Measurements from ENCODE around the gene COL28A1. TPM values are rescaled to one million over a fixed set of nuclear protein-coding genes. Genes with fewer than 3 reads are reported as not detected.

Gene COL28A1
- total RNA-seq, result not detected in 2 replicates

- intact Hi-C loops (cut with micrococcal nuclease), result no loop called here
Measured at GRCh38 chr7:7535691-7536090, at the start of gene COL28A1. Gene COL28A1, minus strand, starts transcription at chr7:7535873. Its CDS starts 2,998 bp downstream, at chr7:7532875.

- intact Hi-C loops (cut with micrococcal nuclease), result no loop called here
Measured at GRCh38 chr7:7584653-7585052, 49.0 kb upstream of the COL28A1 start.

DNA sequence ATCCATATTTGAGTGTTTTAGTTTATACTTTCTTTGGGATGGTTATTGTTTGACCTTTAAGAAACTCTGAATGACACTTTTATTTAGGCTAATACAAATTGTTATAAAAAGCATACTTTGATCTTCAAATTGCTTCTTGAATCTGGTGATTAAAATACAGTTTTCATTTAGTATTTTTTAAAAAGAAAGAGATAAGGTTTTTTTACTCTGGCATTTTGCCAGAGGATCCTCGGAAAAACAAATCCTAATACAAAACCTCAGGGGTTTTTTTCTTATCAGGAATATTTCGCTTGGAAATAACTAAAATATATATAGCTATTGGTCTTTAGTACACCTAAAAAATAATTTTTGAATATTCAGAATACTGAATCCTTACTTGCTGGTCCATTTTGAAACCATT lies 48.1 kb upstream of the COL28A1 start:
- intact Hi-C loops (cut with micrococcal nuclease), result no loop called here

GRCh38 chr7:7582596-7582995 lies 46.9 kb upstream of the COL28A1 start:
- intact Hi-C loops (cut with micrococcal nuclease), result no loop called here

GRCh38 chr7:7581531-7582179 lies 46.0 kb upstream of the COL28A1 start:
- intact Hi-C loops (cut with micrococcal nuclease), result no loop called here

DNA sequence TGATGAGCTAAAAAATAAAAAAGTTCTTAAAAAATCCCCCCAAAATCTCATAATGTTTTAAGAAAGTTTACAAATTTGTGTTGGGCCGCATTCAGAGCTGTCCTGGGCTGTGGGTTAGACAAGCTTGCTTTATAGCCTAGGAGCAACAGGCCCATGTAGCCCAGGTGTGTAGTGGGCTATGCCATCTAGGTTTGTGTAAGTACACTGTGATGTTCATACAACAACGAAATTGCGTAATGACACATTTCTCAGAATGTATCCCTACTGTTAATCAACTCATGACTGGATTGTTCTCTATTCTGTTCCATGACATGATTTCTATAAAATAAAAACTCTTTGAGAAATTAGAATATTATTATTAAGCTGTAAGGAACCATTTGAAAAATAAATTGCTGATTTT lies 44.0 kb upstream of the COL28A1 start:
- intact Hi-C loops (cut with micrococcal nuclease), result no loop called here

GRCh38 chr7:7577888-7578287 lies 42.2 kb upstream of the COL28A1 start:
- intact Hi-C loops (cut with micrococcal nuclease), result no loop called here

GRCh38 chr7:7576344-7576743 lies 40.7 kb upstream of the COL28A1 start:
- intact Hi-C loops (cut with micrococcal nuclease), result no loop called here

DNA sequence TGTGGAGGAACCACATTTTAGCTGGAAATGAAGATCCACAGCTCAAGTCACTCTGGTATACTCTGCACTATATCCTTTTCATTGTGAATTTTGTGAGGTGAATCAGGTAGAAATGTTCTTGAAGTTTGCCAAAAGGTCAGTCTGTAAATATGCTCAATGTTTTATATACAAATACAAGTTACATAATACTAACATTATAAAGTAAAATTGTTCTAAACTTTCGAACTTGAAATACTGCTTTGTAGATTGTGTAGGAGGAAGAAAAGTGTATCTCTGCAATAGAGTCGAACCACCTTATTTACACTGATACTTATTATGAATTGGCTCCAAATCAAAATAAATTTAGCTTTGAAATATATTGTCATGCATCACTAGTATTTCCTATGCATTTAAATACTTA lies 38.0 kb upstream of the COL28A1 start:
- intact Hi-C loops (cut with micrococcal nuclease), result no loop called here

GRCh38 chr7:7570584-7570983 lies 34.9 kb upstream of the COL28A1 start:
- intact Hi-C loops (cut with micrococcal nuclease), result no loop called here

GRCh38 chr7:7569615-7570014 lies 33.9 kb upstream of the COL28A1 start:
- intact Hi-C loops (cut with micrococcal nuclease), result loop anchor here (2.0 kb wide), 1 partner anchor 149 kb away; the partner anchor contains the start of gene RPA3

- intact Hi-C loops (cut with micrococcal nuclease), result loop anchor here (2.0 kb wide), 1 partner anchor 150 kb away; the partner anchor contains the start of gene RPA3
Measured at GRCh38 chr7:7569081-7569527, 33.4 kb upstream of the COL28A1 start.

DNA sequence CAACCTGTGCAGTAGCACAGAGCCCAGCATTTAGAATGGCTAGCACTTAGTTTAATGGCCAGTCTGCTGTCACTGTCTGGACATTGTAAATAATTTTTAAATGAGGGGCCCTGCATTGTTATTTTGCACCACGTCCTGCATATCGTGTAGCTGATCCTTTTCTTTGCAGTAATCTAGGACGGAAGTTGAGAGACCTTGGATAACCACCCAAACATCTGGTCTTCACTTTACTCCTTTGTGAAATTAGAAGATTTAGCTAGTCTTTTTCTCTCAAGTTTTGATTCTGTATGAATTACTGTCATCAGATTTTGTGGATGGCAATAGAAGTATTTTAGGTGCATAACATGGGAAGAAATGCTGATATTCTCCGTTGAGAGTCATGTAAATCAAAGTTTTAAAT lies 32.9 kb upstream of the COL28A1 start:
- intact Hi-C loops (cut with micrococcal nuclease), result loop anchor here (1.0 to 2.0 kb wide), 3 partner anchors 150 to 465 kb away; partner anchors contain the start of genes GLCCI1 and RPA3

DNA sequence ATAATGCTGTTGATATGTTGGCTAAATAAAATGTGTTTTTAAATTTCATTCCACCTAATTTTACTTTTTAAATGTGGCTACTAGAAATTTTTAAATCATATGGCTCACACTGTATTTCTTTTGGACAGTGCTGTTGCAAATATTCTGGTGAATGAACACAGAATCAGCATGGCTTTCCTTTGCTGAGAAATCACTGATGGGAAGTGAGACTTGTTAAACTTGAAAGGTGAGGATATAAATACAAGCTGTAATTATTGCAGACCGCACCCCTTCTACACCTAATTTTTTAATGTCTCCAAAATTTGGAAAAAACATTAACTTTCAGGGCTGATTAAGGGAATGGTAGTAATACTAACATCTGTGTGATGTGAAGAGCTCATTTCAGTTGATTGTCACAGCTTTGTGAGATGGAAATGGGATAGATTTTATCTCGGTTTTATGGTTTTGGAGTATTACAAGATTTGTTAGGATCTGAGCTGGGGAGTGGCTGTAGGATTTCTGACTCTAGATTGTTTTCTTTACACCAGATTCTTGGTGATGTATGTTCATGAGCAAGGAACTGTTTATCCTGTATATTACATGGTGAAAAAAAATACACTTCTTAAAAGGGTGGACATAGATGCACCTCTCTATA lies 32.3 kb upstream of the COL28A1 start:
- intact Hi-C loops (cut with micrococcal nuclease), result loop anchor here (1.0 to 2.0 kb wide), 7 partner anchors 72 to 649 kb away; partner anchors contain the start of genes C1GALT1, GLCCI1, RPA3 and UMAD1

DNA sequence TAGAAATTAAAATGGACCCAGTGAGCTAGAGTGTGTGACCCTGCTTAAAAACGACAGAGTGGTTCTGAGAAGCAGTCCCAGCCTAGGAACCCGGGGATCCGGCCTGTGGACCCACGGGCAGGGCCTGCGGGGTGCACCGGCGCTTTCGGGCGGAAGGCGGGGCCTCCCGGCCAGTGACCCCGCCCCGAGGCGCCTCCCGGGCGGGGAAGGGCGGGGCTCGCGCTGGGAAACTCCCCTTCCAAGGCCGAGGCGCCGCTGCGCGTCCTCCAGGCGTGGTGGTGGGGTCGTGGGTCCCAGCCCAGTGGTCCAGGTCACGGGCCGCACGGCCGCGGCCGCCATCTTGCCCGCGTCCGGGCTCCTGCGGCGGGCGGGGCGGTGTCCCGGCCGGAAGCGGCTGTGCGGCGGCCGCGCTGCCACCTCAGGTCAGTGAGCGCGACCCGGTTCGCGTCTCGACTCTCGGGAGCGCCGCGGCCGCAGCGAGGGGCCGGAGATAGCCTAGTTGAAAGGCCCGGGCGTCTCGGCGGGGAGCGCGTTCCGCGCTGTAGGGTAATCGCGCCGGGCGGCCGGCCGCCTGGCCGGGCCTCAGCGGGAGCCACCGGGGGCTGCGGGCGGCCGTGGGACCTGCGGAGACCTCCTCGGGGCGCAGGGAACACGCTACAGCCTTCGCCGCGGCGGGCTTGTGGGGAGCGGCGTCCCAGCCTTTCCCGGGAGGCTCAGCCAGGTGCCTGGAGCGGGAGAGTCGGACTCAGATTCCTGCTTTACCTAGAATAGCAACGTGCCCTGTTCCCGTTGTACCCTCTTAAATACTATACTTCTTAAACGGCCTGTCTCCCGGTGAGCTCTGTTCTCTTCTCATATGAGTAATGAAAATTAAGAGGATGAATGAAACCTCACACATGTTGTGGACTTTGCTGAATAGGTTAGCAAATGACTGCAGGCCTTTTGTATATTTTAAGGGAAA lies 31.3 kb upstream of the COL28A1 start, which contains the start of gene MIOS:
MIOS (plus strand) TSS at position 234 of the 961 bp plus-strand sequence. CDS start 5,592 bp downstream, outside the sequence.
- intact Hi-C loops (cut with micrococcal nuclease), result loop anchor here (1.0 to 2.0 kb wide), 7 partner anchors 73 to 650 kb away; partner anchors contain the start of genes C1GALT1 and UMAD1

GRCh38 chr7:7565746-7566650 lies 30.3 kb upstream of the COL28A1 start:
- intact Hi-C loops (cut with micrococcal nuclease), result loop anchor here (1.0 to 2.0 kb wide), 5 partner anchors 196 to 569 kb away; no protein-coding TSS in a partner anchor

DNA sequence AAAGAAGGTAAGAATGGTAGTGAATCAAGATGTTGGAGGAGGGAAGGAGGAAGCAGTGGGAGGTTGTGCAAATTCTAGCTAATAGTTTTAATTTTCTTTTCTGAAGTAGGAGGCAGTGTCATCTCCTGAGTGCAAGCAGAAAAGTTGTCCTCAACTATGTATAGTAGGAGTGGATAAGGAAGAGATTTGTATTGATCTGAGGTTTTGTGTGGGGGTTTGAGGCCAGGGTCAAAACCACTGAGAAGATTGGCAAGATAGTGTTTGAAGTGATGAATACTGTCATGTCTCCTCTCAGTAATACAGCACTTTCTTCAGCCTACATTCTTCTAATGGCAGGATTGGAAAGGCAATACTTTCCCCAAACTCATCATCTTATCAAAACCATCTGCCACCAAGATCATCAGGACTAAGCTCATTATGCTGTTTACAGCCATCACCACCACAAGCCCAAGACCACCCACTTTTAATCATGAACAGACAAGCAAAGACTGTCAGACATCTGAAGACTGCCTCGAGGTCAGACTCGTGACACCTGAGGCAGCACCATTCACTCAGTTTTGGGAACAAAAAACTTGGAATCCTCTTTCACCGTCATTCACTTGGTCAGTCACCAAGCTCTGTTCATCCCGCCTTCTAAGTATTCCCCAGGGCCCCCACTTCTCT lies 29.5 kb upstream of the COL28A1 start:
- intact Hi-C loops (cut with micrococcal nuclease), result loop anchor here (1.0 kb wide), 1 partner anchor 402 kb away; no protein-coding TSS in a partner anchor

- intact Hi-C loops (cut with micrococcal nuclease), result no loop called here
Measured at GRCh38 chr7:7564323-7564780, 28.7 kb upstream of the COL28A1 start.

DNA sequence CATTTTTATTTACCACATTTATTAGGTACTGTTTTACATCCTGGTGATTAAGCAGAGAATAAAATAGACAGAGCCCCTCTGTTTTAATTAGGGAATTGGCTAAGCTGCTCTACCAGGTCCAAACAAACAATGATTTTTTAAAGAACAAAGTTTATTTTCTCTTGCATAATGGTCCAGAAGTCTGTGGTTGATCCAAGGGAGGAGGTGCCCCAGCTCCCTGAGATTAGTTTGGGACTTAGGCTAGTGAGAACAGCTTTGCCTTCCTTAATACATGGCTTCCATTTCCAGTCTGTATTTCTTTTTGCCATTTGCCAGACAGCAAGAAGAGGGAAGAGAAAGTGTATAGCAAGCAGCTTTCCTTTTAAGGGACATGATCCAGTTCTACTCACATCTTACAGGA lies 28.1 kb upstream of the COL28A1 start:
- intact Hi-C loops (cut with micrococcal nuclease), result no loop called here
